Measurements from ENCODE around the gene DGKB. TPM values are rescaled to one million over a fixed set of nuclear protein-coding genes. Genes with fewer than 3 reads are reported as not detected.

Gene DGKB
- total RNA-seq, 4 donors from 2014 or later, result 0.40 to 3.8 (median 0.82) TPM; not detected in 1

- intact Hi-C loops (cut with DNase I; ENCODE audit: low total_unique reads) (no loop called here), in situ Hi-C loops (cut with MboI; ENCODE audit: low pct_ligation_motif_present in 1 of 4, low pct_unique_long_range_greater_than_20kb in 1 of 4, low sequenced_read_pairs in 3 of 4) (no loop called here)
- Histone ChIP-seq H3K4me3 (no peak overlapping the region), H3K27ac (no peak overlapping the region), H3K27me3 (no peaks in the 10 kb centered on the region), H3K36me3 (no peaks in the 10 kb centered on the region), H3K4me1 (peaks cover 0 to 4% (median 1%) of the 10 kb centered on the region in 4 donors), H3K9me3 (no peaks in the 10 kb centered on the region)
- DNase-seq, result no peak
- TF ChIP-seq POLR2AphosphoS5 (IDR thresholded peaks at IDR 0.05) (no peak), EP300 (IDR thresholded peaks at IDR 0.05; ENCODE audit: low read depth) (no peak), POLR2A (IDR thresholded peaks at IDR 0.05) (no peak), CTCF (IDR thresholded peaks at IDR 0.05) (no peak)
These were observed 673.5 kb downstream of the DGKB start for GRCh38 chr7:14229047-14229446.

- H3K27me3 ChIP-seq, result no peaks in the 10 kb centered on the region
- no peak overlapping the region for H3K27ac ChIP-seq
- in situ Hi-C loops (cut with MboI; ENCODE audit: low pct_ligation_motif_present in 1 of 4, low pct_unique_long_range_greater_than_20kb in 1 of 4, low sequenced_read_pairs in 3 of 4) (no loop called here), intact Hi-C loops (cut with DNase I; ENCODE audit: low total_unique reads) (no loop called here)
- H3K9me3 ChIP-seq, result no peaks in the 10 kb centered on the region
- WGBS, 2 donors (ENCODE audit: low coverage in 1 of 2), result 80 to 82% methylated on average over 1 to 4 of the region's 4 CpGs
- DNase-seq, result no peak
- no peak for TF ChIP-seq CTCF (IDR thresholded peaks at IDR 0.05)
- no peak for TF ChIP-seq POLR2A (IDR thresholded peaks at IDR 0.05)
- TF ChIP-seq EP300 (IDR thresholded peaks at IDR 0.05; ENCODE audit: low read depth), result no peak
- no peaks in the 10 kb centered on the region for H3K36me3 ChIP-seq
- no peaks in the 10 kb centered on the region for H3K4me1 ChIP-seq
- H3K4me3 ChIP-seq, result no peak overlapping the region
These were observed 674.2 kb downstream of the DGKB start for GRCh38 chr7:14228341-14228740.

GRCh38 chr7:14226126-14226525 is 676.4 kb downstream of the DGKB start:
- Histone ChIP-seq H3K9me3 (no peaks in the 10 kb centered on the region), H3K4me1 (no peaks in the 10 kb centered on the region), H3K36me3 (no peaks in the 10 kb centered on the region), H3K27me3 (no peaks in the 10 kb centered on the region), H3K27ac (no peak overlapping the region), H3K4me3 (no peak overlapping the region)
- TF ChIP-seq POLR2AphosphoS5 (IDR thresholded peaks at IDR 0.05) (no peak), CTCF (IDR thresholded peaks at IDR 0.05) (no peak), POLR2A (IDR thresholded peaks at IDR 0.05) (no peak), EP300 (IDR thresholded peaks at IDR 0.05; ENCODE audit: low read depth) (no peak)
- in situ Hi-C loops (cut with MboI; ENCODE audit: low pct_ligation_motif_present in 1 of 4, low pct_unique_long_range_greater_than_20kb in 1 of 4, low sequenced_read_pairs in 3 of 4) (no loop called here), intact Hi-C loops (cut with DNase I; ENCODE audit: low total_unique reads) (no loop called here)
- no peak for DNase-seq
- WGBS, 2 donors (ENCODE audit: low coverage in 1 of 2), result 81% methylated on average over 2 of the region's 2 CpGs

GRCh38 chr7:14219125-14219524 is 683.4 kb downstream of the DGKB start:
- intact Hi-C loops (cut with DNase I; ENCODE audit: low total_unique reads), result no loop called here
- H3K27ac ChIP-seq, result no peak overlapping the region
- no peaks in the 10 kb centered on the region for H3K4me1 ChIP-seq
- in situ Hi-C loops (cut with MboI; ENCODE audit: low pct_ligation_motif_present in 1 of 4, low pct_unique_long_range_greater_than_20kb in 1 of 4, low sequenced_read_pairs in 3 of 4), result no loop called here
- no peaks in the 10 kb centered on the region for H3K36me3 ChIP-seq
- no peak overlapping the region for H3K4me3 ChIP-seq
- no peaks in the 10 kb centered on the region for H3K9me3 ChIP-seq
- no peaks in the 10 kb centered on the region for H3K27me3 ChIP-seq
- no peak for TF ChIP-seq POLR2A (IDR thresholded peaks at IDR 0.05)
- no peak for TF ChIP-seq CTCF (IDR thresholded peaks at IDR 0.05)
- TF ChIP-seq EP300 (IDR thresholded peaks at IDR 0.05; ENCODE audit: low read depth), result no peak
- no peak for TF ChIP-seq POLR2AphosphoS5 (IDR thresholded peaks at IDR 0.05)
- no peak for DNase-seq
